Thyroid gland (tissue), 4 donors: ENCODE data around the gene CDH23. TPM values are rescaled to one million over a fixed set of nuclear protein-coding genes. Genes with fewer than 3 reads are reported as not detected.

ENCODE experiments used
- DNase-seq, 2 donors: peaks; one replicate each; pipeline ENCODE4 v3.0.0-alpha.2; 2019
- H3K27ac ChIP-seq, 3 donors: fragments of 200-600 bp; sonication (generic); 1 replicate in 2 of 3; 2 replicates in 1 of 3; pipeline ENCODE4 v1.5.1; 2016 to 2019; ENCODE audit warnings: mild to moderate bottlenecking in 1 of 3, moderate library complexity in 1 of 3
- H3K27me3 ChIP-seq: fragments of 200-600 bp; sonication (generic); one replicate; pipeline ENCODE4 v1.5.1; 2019
- H3K36me3 ChIP-seq, 2 donors: fragments of 200-600 bp; sonication (generic); one replicate each; pipeline ENCODE4 v1.5.1; 2016 to 2019
- H3K4me1 ChIP-seq, 2 donors: fragments of 200-600 bp; sonication (generic); one replicate each; pipeline ENCODE4 v1.5.1; 2017 to 2019
- H3K4me3 ChIP-seq, 3 donors: fragments of 200-600 bp; sonication (generic); replicated peaks in 1 of 3; 1 replicate in 2 of 3; 2 replicates in 1 of 3; pipeline ENCODE4 v1.5.1; 2016; ENCODE audit warnings: mild to moderate bottlenecking in 1 of 3
- H3K9me3 ChIP-seq: fragments of 200-600 bp; sonication (generic); one replicate; pipeline ENCODE4 v1.5.1; 2017
- CTCF ChIP-seq, 6 experiments: fragments of 200-600 bp in 3 of 6; fragments of 450-650 bp in 3 of 6; sonication (generic) in 3 of 6; IDR thresholded peaks; one replicate each; pipeline ENCODE4 v1.5.1; 2016 to 2019; ENCODE audit warnings: antibody characterized with exemption in 6 of 6, mild to moderate bottlenecking in 2 of 6, inconsistent platforms in 1 of 6, moderate library complexity in 1 of 6
- POLR2A ChIP-seq, 2 donors: fragments of 450-650 bp; IDR thresholded peaks; one replicate each; pipeline ENCODE4 v1.6.1; 2017; ENCODE audit warnings: antibody characterized with exemption in 2 of 2, mild to moderate bottlenecking in 2 of 2, moderate library complexity in 1 of 2
- WGBS, 2 donors: methylation state at CpG; one replicate each; pipeline ENCODE4 v1.1.5; 2017; 5-methylcytosine and 5-hydroxymethylcytosine counted together
- intact Hi-C: fragments of 100-400 bp; cut with DNase I; formaldehyde crosslinking; loops from one replicate; pipeline ENCODE4 v1.15.1; 2023
- total RNA-seq, 4 donors: library from RNA; depleted of rRNA; stranded (reverse); fragments of >200 nt; gene quantifications; one replicate each; pipeline ENCODE4 v1.2.3, GENCODE V29; 2016

CDH23 gene
- total RNA-seq, 4 donors from 2014 or later, result 3.0 to 4.2 (median 3.9) TPM

- no peaks in the 10 kb centered on the region for H3K36me3 ChIP-seq
- 26 to 50% methylated on average over 14 of the region's 14 CpGs for WGBS, 2 donors
- DNase-seq, result peak; percentile 75 to 76
- no peak overlapping the region for H3K4me3 ChIP-seq
- H3K9me3 ChIP-seq, result no peaks in the 10 kb centered on the region
- TF ChIP-seq CTCF (IDR thresholded peaks at IDR 0.05), result no peak
- no peak for TF ChIP-seq POLR2A (IDR thresholded peaks at IDR 0.05)
- no peaks in the 10 kb centered on the region for H3K27me3 ChIP-seq
- no peak overlapping the region for H3K27ac ChIP-seq
- intact Hi-C loops, result no loop called here
- peaks cover 8% of the 10 kb centered on the region in 2 donors for H3K4me1 ChIP-seq
These were observed 178.7 kb downstream of the CDH23 start for GRCh38 chr10:71575451-71575850.

GRCh38 chr10:71575934-71576801, 179.4 kb downstream of the CDH23 start:
- Histone ChIP-seq H3K4me3 (no peak overlapping the region), H3K27ac (no peak overlapping the region), H3K27me3 (no peaks in the 10 kb centered on the region), H3K4me1 (peaks cover 8% of the 10 kb centered on the region in 2 donors), H3K9me3 (no peaks in the 10 kb centered on the region), H3K36me3 (no peaks in the 10 kb centered on the region)
- intact Hi-C loops, result no loop called here
- 69 to 70% methylated on average over 15 to 16 of the region's 16 CpGs for WGBS, 2 donors
- TF ChIP-seq CTCF (IDR thresholded peaks at IDR 0.05) (no peak), POLR2A (IDR thresholded peaks at IDR 0.05) (no peak)
- DNase-seq, result peak; percentile 25 to 80

GRCh38 chr10:71576842-71577241, 180.1 kb downstream of the CDH23 start:
- Histone ChIP-seq H3K27ac (no peak overlapping the region), H3K27me3 (no peaks in the 10 kb centered on the region), H3K9me3 (no peaks in the 10 kb centered on the region), H3K36me3 (no peaks in the 10 kb centered on the region), H3K4me1 (peaks cover 8% of the 10 kb centered on the region in 2 donors), H3K4me3 (no peak overlapping the region)
- TF ChIP-seq POLR2A (IDR thresholded peaks at IDR 0.05), result no peak
- 92 to 96% methylated on average over 9 of the region's 9 CpGs for WGBS, 2 donors
- intact Hi-C loops, result no loop called here
- no peak for DNase-seq

- Histone ChIP-seq H3K4me1 (peaks cover 8% of the 10 kb centered on the region in 2 donors), H3K4me3 (no peak overlapping the region), H3K27me3 (no peaks in the 10 kb centered on the region), H3K9me3 (no peaks in the 10 kb centered on the region), H3K27ac (no peak overlapping the region), H3K36me3 (no peaks in the 10 kb centered on the region)
- DNase-seq, result no peak
- intact Hi-C loops, result no loop called here
- TF ChIP-seq POLR2A (IDR thresholded peaks at IDR 0.05) (no peak), CTCF (IDR thresholded peaks at IDR 0.05) (no peak)
- WGBS, 2 donors, result 89 to 91% methylated on average over 8 of the region's 8 CpGs
These were observed 180.6 kb downstream of the CDH23 start for GRCh38 chr10:71577345-71577744.

- no peak for DNase-seq
- TF ChIP-seq CTCF (IDR thresholded peaks at IDR 0.05), result no peak
- TF ChIP-seq POLR2A (IDR thresholded peaks at IDR 0.05), result no peak
- Histone ChIP-seq H3K36me3 (no peaks in the 10 kb centered on the region), H3K27me3 (no peaks in the 10 kb centered on the region), H3K4me3 (no peak overlapping the region), H3K4me1 (peaks cover 8% of the 10 kb centered on the region in 2 donors), H3K9me3 (no peaks in the 10 kb centered on the region), H3K27ac (no peak overlapping the region)
- WGBS, 2 donors, result 73 to 81% methylated on average over 10 of the region's 10 CpGs
- intact Hi-C loops, result no loop called here
These were observed 181.3 kb downstream of the CDH23 start for GRCh38 chr10:71578069-71578468.
